Astrocyte (in vitro differentiated cells and primary cell): ENCODE data around the gene CPED1.

ENCODE experiments used
- CTCF ChIP-seq: IDR thresholded peaks from 2 replicates; pipeline ENCODE4 v1.5.1; 2011; ENCODE audit warnings: low read depth, mild to moderate bottlenecking, inconsistent platforms, low read length, moderate library complexity; ENCODE audit not compliant: insufficient read depth
- EZH2 ChIP-seq: IDR thresholded peaks from 2 replicates; pipeline ENCODE4 v1.6.1; 2012; ENCODE audit warnings: mild to moderate bottlenecking, low read length, inconsistent platforms; ENCODE audit not compliant: insufficient read depth

GRCh38 chr7:121085922-121086321, 97.4 kb downstream of the CPED1 start:
- TF ChIP-seq EZH2 (no peak), CTCF (no peak)
